Epithelial cell of esophagus (primary cell): ENCODE measurements around the gene MPEG1.
A peak's percentile ranks its signal among the peaks of the same experiment; 100 is the strongest.

Source experiments
- DNase-seq: peaks from one replicate; pipeline ENCODE4 v3.0.0; 2010; ENCODE audit warnings: low read depth
- H3K4me3 ChIP-seq: 2 replicates; pipeline ENCODE4 v1.5.1; 2011; ENCODE audit warnings: mild to moderate bottlenecking, low read length, control low read depth
- CTCF ChIP-seq: IDR thresholded peaks from 2 replicates; pipeline ENCODE4 v1.5.1; 2011; ENCODE audit warnings: low read depth, mild to moderate bottlenecking, low read length, control low read depth, inconsistent platforms; ENCODE audit not compliant: insufficient read depth; ENCODE audit errors: missing control alignments

Gene MPEG1

GRCh38 chr11:59225017-59225416 is 12.3 kb upstream of the MPEG1 start:
- no peak for TF ChIP-seq CTCF
- no peak overlapping the region for H3K4me3 ChIP-seq
- no peak for DNase-seq

GRCh38 chr11:59224351-59224928 is 11.7 kb upstream of the MPEG1 start:
- H3K4me3 ChIP-seq, result no peak overlapping the region
- peak; percentile 36 for DNase-seq
- TF ChIP-seq CTCF, result no peak

DNA sequence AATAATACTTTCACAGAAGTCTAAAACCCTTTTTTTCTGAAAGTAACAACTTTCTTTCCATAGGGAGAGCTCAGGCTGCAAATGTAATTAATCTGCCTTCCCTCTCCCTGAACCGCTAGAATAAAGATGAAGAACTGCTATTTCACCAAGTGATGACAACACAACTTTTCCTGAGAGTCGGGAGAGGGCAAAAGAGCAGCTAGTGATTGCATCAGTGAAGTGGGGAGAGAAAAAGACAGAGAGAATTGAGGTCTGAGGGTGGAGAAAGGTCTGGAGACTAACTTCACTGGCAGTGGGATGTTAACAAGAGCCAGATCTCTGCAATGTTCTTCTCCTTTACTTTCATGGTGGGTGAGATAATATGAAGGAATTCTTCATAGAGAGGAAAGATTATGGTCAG is 10.9 kb upstream of the MPEG1 start:
- no peak overlapping the region for H3K4me3 ChIP-seq
- no peak for TF ChIP-seq CTCF
- no peak for DNase-seq

GRCh38 chr11:59223177-59223576 is 10.4 kb upstream of the MPEG1 start:
- no peak overlapping the region for H3K4me3 ChIP-seq
- no peak for DNase-seq
- no peak for TF ChIP-seq CTCF

DNA sequence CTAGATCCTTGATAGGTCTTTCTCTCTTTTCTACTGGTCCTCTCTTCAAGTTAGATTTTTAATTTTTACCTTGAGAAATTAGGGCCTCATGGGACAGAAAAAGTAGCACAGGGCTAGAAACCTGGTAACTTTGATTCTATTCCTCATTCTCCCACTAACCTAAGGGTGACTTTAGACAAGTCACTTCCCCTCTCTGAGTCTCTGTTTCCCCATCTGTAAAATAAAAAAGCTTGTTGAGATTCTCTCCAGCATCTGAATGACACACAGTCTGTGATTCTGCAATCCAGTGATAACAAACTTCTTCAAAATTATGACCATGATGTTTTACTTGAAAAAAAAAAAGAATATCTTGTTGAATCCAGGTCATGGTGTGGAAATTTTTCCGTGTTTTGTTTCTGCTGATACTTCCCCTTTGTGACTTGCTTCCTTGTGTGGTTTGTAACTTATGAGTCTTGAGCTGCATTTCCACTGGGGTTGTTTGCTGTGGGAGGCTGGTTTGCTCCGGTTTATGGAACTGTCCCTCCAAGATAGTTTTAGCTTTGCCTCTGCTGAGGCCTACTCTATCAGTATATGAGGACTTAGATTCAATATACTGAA is 9.8 kb upstream of the MPEG1 start:
- H3K4me3 ChIP-seq, result no peak overlapping the region
- no peak for DNase-seq
- no peak for TF ChIP-seq CTCF

DNA sequence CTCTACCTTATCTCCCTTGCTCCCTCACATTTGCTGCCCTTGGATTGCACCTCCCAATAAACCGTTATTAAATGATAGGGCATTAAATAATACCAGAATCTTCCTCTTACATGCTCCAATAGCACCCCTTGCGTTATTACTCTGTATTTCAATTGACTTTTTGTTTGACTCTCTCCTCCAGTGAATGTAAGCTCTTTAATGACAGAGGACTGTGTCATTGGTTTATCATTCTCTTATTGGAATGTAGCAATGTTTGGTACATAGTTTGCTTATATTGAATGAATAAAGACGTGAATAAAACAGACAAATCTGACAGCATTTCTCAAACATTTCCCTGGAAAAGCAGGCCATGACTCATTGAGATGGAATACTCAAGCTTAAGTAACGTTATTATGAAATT is 8.7 kb upstream of the MPEG1 start:
- H3K4me3 ChIP-seq, result no peak overlapping the region
- TF ChIP-seq CTCF, result peak; percentile 7
- DNase-seq, result peak; percentile 82

DNA sequence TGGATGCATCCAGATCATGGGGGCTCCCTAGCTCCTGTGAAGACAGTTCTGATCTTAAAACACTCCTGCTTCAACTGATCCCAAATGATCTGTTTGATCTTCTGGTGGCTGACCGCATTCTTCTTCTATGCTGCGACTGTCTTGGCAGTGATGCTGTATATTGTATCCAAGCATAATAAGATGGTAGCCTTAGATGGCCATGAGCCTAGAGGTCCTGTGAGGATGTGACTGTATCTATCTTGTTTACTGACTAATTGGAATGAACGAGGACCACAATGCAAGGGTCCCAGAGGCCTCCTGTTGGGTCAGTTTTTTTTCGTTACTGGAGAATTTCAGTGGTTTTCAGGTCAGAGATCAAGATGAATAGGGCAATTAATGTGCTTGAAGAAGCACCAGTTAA is 7.1 kb upstream of the MPEG1 start:
- no peak for DNase-seq
- no peak for TF ChIP-seq CTCF
- H3K4me3 ChIP-seq, result no peak overlapping the region
